PC-9 (cell line): ENCODE measurements around the gene ELMO3. TPM values are rescaled to one million over a fixed set of nuclear protein-coding genes. Genes with fewer than 3 reads are reported as not detected.

ENCODE experiments used
- BruUV-seq: library from RNA; stranded (reverse); fragments of 400-500 nt; replicated peaks from 2 replicates; lab custom pipeline; 2021; lab: Mats Ljungman, UMichigan
- CTCF ChIA-PET: fragments of 300-600 bp; sonication (Branson Sonifier 250); formaldehyde crosslinking; loops from one replicate; lab custom pipeline; 2022; ENCODE audit warnings: antibody characterized with exemption; lab: Charles Lee
- POLR2A ChIA-PET: fragments of 300-600 bp; sonication (Branson Sonifier 250); formaldehyde crosslinking; loops from one replicate; lab custom pipeline; 2022; ENCODE audit warnings: antibody characterized with exemption; ENCODE audit not compliant: unreplicated experiment; lab: Charles Lee
- DNase-seq, 2 experiments: peaks; one replicate each; pipeline versions ENCODE4 v3.0.0 to v3.0.0-alpha.2; 2015 to 2022; ENCODE audit warnings: mixed read lengths in 1 of 2
- H2AFZ ChIP-seq: fragments of 200-600 bp; sonication (generic); 2 replicates; pipeline ENCODE4 v1.8.1; 2017; ENCODE audit warnings: antibody characterized with exemption
- H3F3A ChIP-seq: fragments of 200-600 bp; sonication (generic); 2 replicates; pipeline ENCODE4 v1.8.1; 2017; ENCODE audit warnings: antibody characterized with exemption, mild to moderate bottlenecking, low read depth; ENCODE audit not compliant: insufficient read depth
- H3K27ac ChIP-seq: fragments of 200-600 bp; sonication (generic); 2 replicates; pipeline ENCODE4 v1.6.1; 2016; ENCODE audit warnings: mixed run types
- H3K27me3 ChIP-seq: fragments of 200-600 bp; sonication (generic); 2 replicates; pipeline ENCODE4 v1.6.1; 2016; ENCODE audit warnings: low read depth, mixed run types; ENCODE audit not compliant: insufficient read depth
- H3K36me3 ChIP-seq: fragments of 200-600 bp; sonication (generic); 2 replicates; pipeline ENCODE4 v1.6.1; 2016; ENCODE audit warnings: low read depth, mixed run types
- H3K4me1 ChIP-seq: fragments of 200-600 bp; sonication (generic); replicated peaks from 2 replicates; pipeline ENCODE4 v1.6.1; 2016; ENCODE audit warnings: mixed run types; ENCODE audit not compliant: insufficient read depth
- H3K4me2 ChIP-seq: fragments of 200-600 bp; sonication (generic); 2 replicates; pipeline ENCODE4 v1.6.1; 2017; ENCODE audit warnings: mixed run types
- H3K4me3 ChIP-seq: fragments of 200-600 bp; sonication (generic); 2 replicates; pipeline ENCODE4 v1.6.1; 2016; ENCODE audit warnings: mixed run types
- H3K79me2 ChIP-seq: fragments of 200-600 bp; sonication (generic); 2 replicates; pipeline ENCODE4 v1.6.1; 2017; ENCODE audit warnings: low read depth, mixed run types
- H3K9me2 ChIP-seq: fragments of 200-600 bp; sonication (generic); 2 replicates; pipeline ENCODE4 v1.8.1; 2017; ENCODE audit warnings: mild to moderate bottlenecking; ENCODE audit not compliant: insufficient read depth
- H3K9me3 ChIP-seq: fragments of 200-600 bp; sonication (generic); 2 replicates; pipeline ENCODE4 v1.8.1; 2016; ENCODE audit warnings: low read depth; ENCODE audit not compliant: insufficient read depth
- H4K20me1 ChIP-seq: fragments of 200-600 bp; sonication (generic); 2 replicates; pipeline ENCODE4 v1.8.1; 2017; ENCODE audit not compliant: insufficient read depth
- CTCF ChIP-seq: fragments of 200-600 bp; sonication (generic); conservative IDR thresholded peaks from 2 replicates; pipeline ENCODE4 v1.6.1; 2017; ENCODE audit warnings: mixed run types, antibody characterized with exemption, mild to moderate bottlenecking, moderate library complexity
- EZH2 ChIP-seq: fragments of 200-600 bp; sonication (generic); IDR thresholded peaks from 2 replicates; pipeline ENCODE4 v1.8.0; 2017; ENCODE audit warnings: antibody characterized with exemption, low read depth
- intact Hi-C: fragments of 100-400 bp; cut with micrococcal nuclease; formaldehyde crosslinking; loops from one replicate; pipeline ENCODE4 v1.10.0; 2022; ENCODE audit not compliant: unreplicated experiment
- total RNA-seq: library from RNA; stranded (reverse); gene quantifications from 2 replicates; pipeline ENCODE4 v1.2.3, GENCODE V29; 2021

ELMO3 gene
- total RNA-seq, 1 experiment from 2014 or later, result 32.4 TPM

- Histone ChIP-seq H3K36me3 (peaks cover 11% of the 10 kb centered on the region), H3K9me2 (no peaks in the 10 kb centered on the region), H3K27ac (no peak overlapping the region), H3F3A (peaks cover 67% of the 10 kb centered on the region), H2AFZ (no peak overlapping the region), H4K20me1 (no peaks in the 10 kb centered on the region), H3K27me3 (no peaks in the 10 kb centered on the region), H3K9me3 (no peaks in the 10 kb centered on the region), H3K4me2 (no peak overlapping the region), H3K79me2 (peaks cover 33% of the 10 kb centered on the region), H3K4me1 (peaks cover 33% of the 10 kb centered on the region), H3K4me3 (no peak overlapping the region)
- intact Hi-C loops, result no loop called here
- ChIA-PET CTCF (interaction anchor here (0.6 kb wide), 1 partner anchor 9 kb away, joined by 5 read pairs; no protein-coding TSS in a partner anchor), POLR2A (interaction anchor here (1.2 kb wide), 1 partner anchor 11 kb away, joined by 4 read pairs; the partner anchor contains the start of gene TMEM208)
- no peak for DNase-seq
- no peak for TF ChIP-seq EZH2
- TF ChIP-seq CTCF, result no peak
- BruUV-seq, result no TSS peak
These were observed 38.7 kb downstream of the ELMO3 start for GRCh38 chr16:67237396-67238277.

GRCh38 chr16:67238278-67238575 is 39.3 kb downstream of the ELMO3 start:
- H3K27ac ChIP-seq, result no peak overlapping the region
- no TSS peak for BruUV-seq
- no peak for DNase-seq
- TF ChIP-seq CTCF (no peak), EZH2 (no peak)
- peaks cover 65% of the 10 kb centered on the region for H3F3A ChIP-seq
- no peaks in the 10 kb centered on the region for H3K9me2 ChIP-seq
- ChIA-PET CTCF (interaction anchor here (0.6 kb wide), 2 partner anchors 9 to 26 kb away, joined by 5 read pairs; no protein-coding TSS in a partner anchor), POLR2A (interaction anchor here (1.2 kb wide), 1 partner anchor 12 kb away, joined by 4 read pairs; the partner anchor contains the start of gene TMEM208)
- H3K79me2 ChIP-seq, result peaks cover 36% of the 10 kb centered on the region
- no peak overlapping the region for H3K4me2 ChIP-seq
- no peaks in the 10 kb centered on the region for H3K9me3 ChIP-seq
- no peak overlapping the region for H3K4me3 ChIP-seq
- peaks cover 37% of the 10 kb centered on the region for H3K4me1 ChIP-seq
- no peaks in the 10 kb centered on the region for H3K27me3 ChIP-seq
- peaks cover 11% of the 10 kb centered on the region for H3K36me3 ChIP-seq
- H2AFZ ChIP-seq, result no peak overlapping the region
- intact Hi-C loops, result no loop called here
- no peaks in the 10 kb centered on the region for H4K20me1 ChIP-seq

GRCh38 chr16:67238806-67239470 is 40.0 kb downstream of the ELMO3 start:
- Histone ChIP-seq H3K4me2 (no peak overlapping the region), H3K36me3 (peaks cover 11% of the 10 kb centered on the region; the same call in 1 of the 2 replicates), H3K79me2 (peaks cover 43% of the 10 kb centered on the region), H3K9me2 (no peaks in the 10 kb centered on the region), H2AFZ (no peak overlapping the region), H3K4me1 (peaks cover 44% of the 10 kb centered on the region), H3K27me3 (no peaks in the 10 kb centered on the region), H3F3A (peaks cover 68% of the 10 kb centered on the region), H3K9me3 (no peaks in the 10 kb centered on the region), H3K4me3 (no peak overlapping the region), H3K27ac (no peak overlapping the region), H4K20me1 (no peaks in the 10 kb centered on the region)
- POLR2A ChIA-PET, result interaction anchor here (1.2 kb wide), 1 partner anchor 12 kb away, joined by 4 read pairs; the partner anchor contains the start of gene TMEM208
- CTCF ChIA-PET, result interaction anchor here (0.6 kb wide), 1 partner anchor 26 kb away, joined by 5 read pairs; no protein-coding TSS in a partner anchor
- DNase-seq, result no peak
- no peak for TF ChIP-seq EZH2
- TF ChIP-seq CTCF, result no peak
- intact Hi-C loops, result no loop called here
- no TSS peak for BruUV-seq
